SK-N-SH treated with all-trans-retinoic acid at 6 μM for 48 hours (cell line): ENCODE data around the gene ATXN2L.

Source experiments
- ARNTL ChIP-seq: fragments of 450-650 bp; formaldehyde crosslinking; IDR thresholded peaks from 2 replicates; pipeline ENCODE4 v1.5.0; 2020; ENCODE audit warnings: low read depth, mild to moderate bottlenecking, moderate library complexity, borderline replicate concordance
- BACH2 ChIP-seq: fragments of 250-450 bp; sonication (Bioruptor Pico); IDR thresholded peaks from 2 replicates; pipeline ENCODE4 v1.9.0; 2021; ENCODE audit warnings: mild to moderate bottlenecking, borderline replicate concordance
- GLIS3 ChIP-seq: fragments of 250-450 bp; sonication (Bioruptor Pico); IDR thresholded peaks from 2 replicates; pipeline ENCODE4 v1.5.0; 2020; ENCODE audit warnings: mild to moderate bottlenecking, moderate library complexity
- SNAI2 ChIP-seq: fragments of 250-450 bp; sonication (Bioruptor Pico); IDR thresholded peaks from 2 replicates; pipeline ENCODE4 v1.5.0; 2020; ENCODE audit warnings: mild to moderate bottlenecking, moderate library complexity
- TCF4 ChIP-seq: fragments of 250-450 bp; sonication (Bioruptor Pico); IDR thresholded peaks from 2 replicates; pipeline ENCODE4 v1.8.0; 2021; ENCODE audit warnings: mild to moderate bottlenecking, moderate library complexity, borderline replicate concordance
- ZFP3 ChIP-seq: fragments of 250-450 bp; sonication (Bioruptor Pico); IDR thresholded peaks from 2 replicates; pipeline ENCODE4 v1.5.0; 2020; ENCODE audit warnings: mild to moderate bottlenecking, moderate library complexity
- ZFP30 ChIP-seq: fragments of 450-650 bp; formaldehyde crosslinking; IDR thresholded peaks from 2 replicates; pipeline ENCODE4 v1.5.0; 2022; ENCODE audit warnings: mild to moderate bottlenecking, moderate library complexity
- ZNF70 ChIP-seq: fragments of 450-650 bp; formaldehyde crosslinking; IDR thresholded peaks from 2 replicates; pipeline ENCODE4 v1.5.0; 2020; ENCODE audit warnings: mild to moderate bottlenecking, moderate library complexity
- TF ChIP-seq, protein P1 (sequence below): fragments of 250-450 bp; sonication (Bioruptor Pico); IDR thresholded peaks from 2 replicates; pipeline ENCODE4 v1.8.0; 2021; ENCODE audit warnings: low read depth, mild to moderate bottlenecking, moderate library complexity, borderline replicate concordance
- TF ChIP-seq, protein P2 (sequence below): fragments of 250-450 bp; sonication (Bioruptor Pico); IDR thresholded peaks from 2 replicates; pipeline ENCODE4 v1.8.0; 2020; ENCODE audit warnings: mild to moderate bottlenecking, moderate library complexity, borderline replicate concordance

DNA sequence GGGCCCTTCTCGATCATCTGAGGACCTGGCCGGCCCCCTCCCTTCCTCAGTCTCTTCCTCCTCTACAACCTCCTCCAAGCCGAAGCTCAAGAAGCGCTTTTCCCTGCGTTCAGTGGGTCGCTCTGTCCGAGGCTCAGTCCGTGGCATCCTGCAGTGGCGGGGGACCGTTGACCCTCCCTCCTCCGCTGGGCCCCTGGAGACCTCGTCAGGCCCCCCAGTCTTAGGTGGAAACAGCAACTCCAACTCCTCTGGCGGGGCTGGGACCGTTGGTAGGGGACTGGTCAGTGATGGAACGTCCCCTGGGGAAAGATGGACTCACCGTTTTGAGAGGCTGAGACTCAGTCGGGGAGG is 43.6 kb downstream of the ATXN2L start:
- TF ChIP-seq BACH2 (CRISPR knock-in tag) (no peak), ARNTL (CRISPR knock-in tag) (no peak), ZNF70 (CRISPR knock-in tag) (no peak), TCF4 (no peak), GLIS3 (CRISPR knock-in tag) (no peak), SNAI2 (CRISPR knock-in tag) (no peak), ZFP3 (CRISPR knock-in tag) (no peak), ZFP30 (CRISPR knock-in tag) (no peak)
- TF ChIP-seq, protein P1, sequence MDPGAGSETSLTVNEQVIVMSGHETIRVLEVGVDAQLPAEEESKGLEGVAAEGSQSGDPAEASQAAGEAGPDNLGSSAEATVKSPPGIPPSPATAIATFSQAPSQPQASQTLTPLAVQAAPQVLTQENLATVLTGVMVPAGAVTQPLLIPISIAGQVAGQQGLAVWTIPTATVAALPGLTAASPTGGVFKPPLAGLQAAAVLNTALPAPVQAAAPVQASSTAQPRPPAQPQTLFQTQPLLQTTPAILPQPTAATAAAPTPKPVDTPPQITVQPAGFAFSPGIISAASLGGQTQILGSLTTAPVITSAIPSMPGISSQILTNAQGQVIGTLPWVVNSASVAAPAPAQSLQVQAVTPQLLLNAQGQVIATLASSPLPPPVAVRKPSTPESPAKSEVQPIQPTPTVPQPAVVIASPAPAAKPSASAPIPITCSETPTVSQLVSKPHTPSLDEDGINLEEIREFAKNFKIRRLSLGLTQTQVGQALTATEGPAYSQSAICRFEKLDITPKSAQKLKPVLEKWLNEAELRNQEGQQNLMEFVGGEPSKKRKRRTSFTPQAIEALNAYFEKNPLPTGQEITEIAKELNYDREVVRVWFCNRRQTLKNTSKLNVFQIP (CRISPR knock-in tag), result no peak
- TF ChIP-seq, protein P2, sequence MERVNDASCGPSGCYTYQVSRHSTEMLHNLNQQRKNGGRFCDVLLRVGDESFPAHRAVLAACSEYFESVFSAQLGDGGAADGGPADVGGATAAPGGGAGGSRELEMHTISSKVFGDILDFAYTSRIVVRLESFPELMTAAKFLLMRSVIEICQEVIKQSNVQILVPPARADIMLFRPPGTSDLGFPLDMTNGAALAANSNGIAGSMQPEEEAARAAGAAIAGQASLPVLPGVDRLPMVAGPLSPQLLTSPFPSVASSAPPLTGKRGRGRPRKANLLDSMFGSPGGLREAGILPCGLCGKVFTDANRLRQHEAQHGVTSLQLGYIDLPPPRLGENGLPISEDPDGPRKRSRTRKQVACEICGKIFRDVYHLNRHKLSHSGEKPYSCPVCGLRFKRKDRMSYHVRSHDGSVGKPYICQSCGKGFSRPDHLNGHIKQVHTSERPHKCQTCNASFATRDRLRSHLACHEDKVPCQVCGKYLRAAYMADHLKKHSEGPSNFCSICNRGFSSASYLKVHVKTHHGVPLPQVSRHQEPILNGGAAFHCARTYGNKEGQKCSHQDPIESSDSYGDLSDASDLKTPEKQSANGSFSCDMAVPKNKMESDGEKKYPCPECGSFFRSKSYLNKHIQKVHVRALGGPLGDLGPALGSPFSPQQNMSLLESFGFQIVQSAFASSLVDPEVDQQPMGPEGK, result no peak
